ENCODE data around the gene PPARG.

- TF ChIP-seq POLR2A (IDR thresholded peaks at IDR 0.05) = no peak
- TF ChIP-seq CTCF (IDR thresholded peaks at IDR 0.05) = no peak
Observed at GRCh38 chr3:12352253-12352652, 63.4 kb downstream of the PPARG start.
